Natural killer cell treated with Interleukin-12 subunit alpha and Interleukin-12 subunit beta and Interleukin-15 and Interleukin-18, amount 100 ng/mL, for 72 hours (primary cell): ENCODE measurements around the gene CA9. TPM values are rescaled to one million over a fixed set of nuclear protein-coding genes. Genes with fewer than 3 reads are reported as not detected.
A peak's percentile ranks its signal among the peaks of the same experiment; 100 is the strongest.

ENCODE experiments used
- ATAC-seq, 2 donors: fragments of 150-1000 bp; cut with Tn5 transposase in 1 of 2; sonication (Bioruptor Pico), chemical (Tn5 transposase) in 1 of 2; 2 replicates each; pipeline ENCODE4 v1.10.0; 2021
- DNase-seq: peaks from one replicate; pipeline ENCODE4 v3.0.0; 2022; ENCODE audit warnings: low spot score
- H3K27ac Mint-ChIP-seq, 2 donors: 1 replicate in 1 of 2; 2 replicates in 1 of 2; pipeline ENCODE4 v1.8.0; 2022; ENCODE audit warnings: mixed read lengths in 2 of 2, mild to moderate bottlenecking in 1 of 2, moderate library complexity in 1 of 2
- H3K27me3 Mint-ChIP-seq, 2 donors: 1 replicate in 1 of 2; 2 replicates in 1 of 2; pipeline ENCODE4 v1.8.0; 2022; ENCODE audit warnings: mixed read lengths in 2 of 2
- H3K36me3 Mint-ChIP-seq: one replicate; pipeline ENCODE4 v1.8.0; 2022; ENCODE audit warnings: mixed read lengths
- H3K4me1 Mint-ChIP-seq, 2 donors: 1 replicate in 1 of 2; 2 replicates in 1 of 2; pipeline ENCODE4 v1.8.0; 2022; ENCODE audit warnings: low read depth in 2 of 2, mixed read lengths in 2 of 2, mild to moderate bottlenecking in 1 of 2
- H3K4me3 Mint-ChIP-seq: one replicate; pipeline ENCODE4 v1.8.0; 2022; ENCODE audit warnings: mixed read lengths
- H3K9me3 Mint-ChIP-seq: 2 replicates; pipeline ENCODE4 v1.8.0; 2022; ENCODE audit warnings: mixed read lengths
- total RNA-seq, 2 donors: library from RNA; stranded (reverse); gene quantifications; one replicate each; pipeline ENCODE4 v1.2.3, GENCODE V29; 2022

Gene CA9
- total RNA-seq, 2 donors from 2014 or later = not detected

DNA sequence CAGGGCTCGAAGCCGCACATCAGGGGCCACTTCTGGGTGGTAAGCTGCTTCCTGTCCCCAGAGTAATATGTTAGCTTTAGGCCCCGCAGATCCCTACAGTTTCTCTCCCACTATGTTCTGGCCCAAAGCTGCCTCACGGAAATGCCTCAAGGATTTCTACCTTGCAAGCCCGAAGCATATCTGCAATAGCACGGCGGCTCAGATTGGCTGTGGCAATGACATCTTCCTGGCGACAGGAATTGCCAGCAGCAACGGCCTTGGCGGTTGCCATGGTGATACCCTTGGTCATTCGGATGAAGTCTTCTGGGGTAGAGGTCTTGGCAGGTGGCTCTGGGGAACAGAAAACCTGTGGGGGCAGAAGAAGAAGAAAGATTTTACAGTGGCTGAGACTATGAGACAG lies 26.3 kb downstream of the CA9 start:
- Mint-ChIP-seq H3K4me1 (peaks cover 8 to 13% of the 10 kb centered on the region in 2 donors), H3K27me3 (no peaks in the 10 kb centered on the region), H3K36me3 (peaks cover 16% of the 10 kb centered on the region), H3K9me3 (no peaks in the 10 kb centered on the region), H3K4me3 (no peak overlapping the region), H3K27ac (no peak overlapping the region)
- ATAC-seq = no peak
- no peak for DNase-seq

DNA sequence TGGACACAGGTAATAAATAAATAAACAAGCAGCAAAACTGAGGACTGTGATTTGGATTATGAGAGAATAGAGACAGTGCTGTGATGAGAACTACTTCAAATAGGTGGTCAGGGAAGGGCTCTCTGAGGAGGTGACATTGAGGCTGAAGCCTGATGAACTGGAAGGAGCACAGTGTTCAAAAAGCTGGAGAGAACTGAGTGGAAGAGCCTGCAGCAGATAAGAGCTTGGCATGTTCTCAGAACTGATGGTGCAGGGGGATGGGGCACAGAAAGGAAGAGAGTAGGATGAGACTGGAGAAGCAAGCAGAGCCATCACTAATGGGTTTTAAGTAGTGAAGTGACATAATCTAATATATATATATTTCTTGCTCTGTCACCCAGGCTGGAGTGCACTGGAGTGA lies 27.2 kb downstream of the CA9 start:
- Mint-ChIP-seq H3K4me1 (peaks cover 8 to 13% of the 10 kb centered on the region in 2 donors), H3K36me3 (peaks cover 16% of the 10 kb centered on the region), H3K4me3 (no peak overlapping the region), H3K27ac (no peak overlapping the region), H3K9me3 (no peaks in the 10 kb centered on the region), H3K27me3 (no peaks in the 10 kb centered on the region)
- DNase-seq = no peak
- ATAC-seq = no peak

DNA sequence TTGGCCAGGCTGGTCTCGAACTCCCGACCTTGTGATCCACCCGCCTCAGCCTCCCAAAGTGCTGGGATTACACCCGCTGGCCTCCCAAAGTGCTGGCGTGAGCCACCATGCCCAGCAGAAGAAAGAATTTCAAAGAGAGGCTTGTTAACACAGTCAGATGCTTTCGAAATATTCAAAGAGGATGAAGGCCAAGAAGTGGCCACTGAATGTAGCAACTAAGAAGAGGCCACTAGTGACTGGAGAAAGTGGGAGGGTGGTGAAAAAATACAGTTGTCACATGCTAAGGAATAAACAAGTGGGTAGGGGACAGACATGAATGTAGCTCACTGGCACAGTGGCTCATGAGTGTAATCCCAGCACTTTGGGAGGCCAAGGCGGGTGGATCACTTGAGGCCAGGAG lies 29.0 kb downstream of the CA9 start:
- Mint-ChIP-seq H3K36me3 (peaks cover 14% of the 10 kb centered on the region), H3K4me3 (no peak overlapping the region), H3K9me3 (no peaks in the 10 kb centered on the region), H3K27ac (no peak overlapping the region), H3K4me1 (peaks cover 0 to 6% of the 10 kb centered on the region in 2 donors), H3K27me3 (no peaks in the 10 kb centered on the region)
- ATAC-seq (no peak), DNase-seq (no peak)

DNA sequence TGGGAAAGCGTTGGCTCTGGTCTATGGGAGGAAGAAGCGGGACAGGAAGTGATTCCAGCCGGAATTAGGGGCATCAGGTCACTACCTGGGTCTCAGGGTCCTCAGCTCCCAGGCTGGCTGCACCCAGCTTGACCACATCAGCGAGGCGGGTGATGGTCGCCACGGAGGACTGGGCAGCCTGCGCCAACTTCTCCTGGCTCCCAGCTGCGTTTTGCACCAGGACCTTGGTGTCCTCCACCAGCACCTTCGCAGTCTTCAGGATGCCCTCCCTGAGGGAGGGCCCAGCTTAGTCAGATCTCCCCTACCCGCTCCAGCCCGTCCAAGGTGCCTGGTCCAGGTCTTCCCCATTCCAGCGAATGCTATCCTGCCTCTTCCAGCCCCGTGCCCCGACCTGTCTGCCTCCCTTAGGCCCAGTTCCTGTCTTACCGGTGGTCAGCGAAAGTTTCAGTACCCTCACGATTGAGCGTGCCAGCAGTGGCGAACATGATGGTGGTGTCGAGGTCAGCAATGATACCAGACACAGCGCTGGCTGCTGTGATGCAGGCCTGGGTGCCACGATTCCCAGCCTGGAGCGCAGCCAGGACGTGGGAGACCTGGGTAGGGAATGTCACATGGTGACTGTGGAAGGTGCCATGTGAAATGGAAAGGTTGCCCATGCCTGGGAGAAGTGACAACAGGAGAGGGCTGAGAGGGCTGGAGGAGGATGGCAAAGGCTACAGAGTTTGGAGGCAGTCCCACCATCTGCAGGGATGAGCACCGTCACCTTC lies 30.4 kb downstream of the CA9 start:
- no peak overlapping the region for H3K4me3 Mint-ChIP-seq
- peaks cover 28% of the 10 kb centered on the region for H3K36me3 Mint-ChIP-seq
- DNase-seq = no peak
- H3K4me1 Mint-ChIP-seq = peaks cover 0 to 7% of the 10 kb centered on the region in 2 donors
- H3K9me3 Mint-ChIP-seq = no peaks in the 10 kb centered on the region
- H3K27ac Mint-ChIP-seq = no peak overlapping the region
- no peak for ATAC-seq
- no peaks in the 10 kb centered on the region for H3K27me3 Mint-ChIP-seq

DNA sequence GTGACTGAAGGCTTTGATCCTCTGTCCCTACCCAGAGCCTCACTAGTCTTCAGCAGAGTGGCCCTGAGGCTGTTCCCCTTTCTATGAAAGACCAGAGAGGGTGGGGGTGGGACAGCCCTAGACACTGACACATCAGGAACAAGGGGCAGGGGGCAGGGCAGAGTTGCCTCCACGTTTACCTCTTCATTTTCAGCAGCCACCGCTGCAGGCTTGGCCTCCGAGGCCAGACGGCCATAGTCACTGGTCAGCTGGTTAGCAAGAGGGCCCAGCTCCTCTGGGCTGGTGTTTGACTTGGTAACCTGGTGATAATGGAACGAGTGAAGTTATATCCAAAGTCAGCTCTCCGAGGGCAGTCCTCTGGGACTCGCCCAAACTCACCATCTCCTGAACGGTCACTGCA lies 31.6 kb downstream of the CA9 start:
- DNase-seq (no peak), ATAC-seq (no peak)
- H3K4me3 Mint-ChIP-seq = no peak overlapping the region
- H3K27me3 Mint-ChIP-seq = no peaks in the 10 kb centered on the region
- no peaks in the 10 kb centered on the region for H3K9me3 Mint-ChIP-seq
- H3K27ac Mint-ChIP-seq = no peak overlapping the region
- H3K4me1 Mint-ChIP-seq = peaks cover 0 to 7% of the 10 kb centered on the region in 2 donors
- peaks cover 31% of the 10 kb centered on the region for H3K36me3 Mint-ChIP-seq

DNA sequence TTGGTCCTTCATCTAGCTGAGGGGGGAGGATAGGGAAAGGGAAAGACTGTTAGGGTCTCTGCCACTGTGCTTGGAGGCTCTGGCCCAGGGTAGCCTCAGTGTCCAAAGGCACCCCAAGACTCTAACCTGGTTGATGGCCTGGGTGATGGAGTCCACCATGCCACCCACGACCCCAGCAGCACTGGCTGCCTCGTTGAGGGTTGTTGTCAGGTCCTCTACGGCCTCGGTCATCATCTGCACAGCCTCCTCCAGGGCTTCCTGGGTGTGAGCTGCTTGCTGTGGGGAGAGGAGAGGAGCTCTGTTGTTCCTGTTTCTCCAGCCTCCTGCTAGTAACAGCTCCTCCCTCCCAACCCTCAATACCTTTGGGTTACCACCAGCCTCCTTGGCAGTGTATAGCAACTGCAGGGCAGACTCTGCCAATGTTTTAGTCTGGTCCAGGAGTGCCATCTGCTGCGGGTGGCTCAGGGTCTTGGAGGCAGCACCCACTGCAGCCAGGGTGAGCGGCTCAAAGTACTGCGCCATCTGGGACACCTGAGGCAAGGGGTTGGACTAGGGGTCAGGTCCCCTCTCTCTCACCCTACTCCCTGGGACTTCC lies 32.2 kb downstream of the CA9 start:
- H3K36me3 Mint-ChIP-seq = peaks cover 36% of the 10 kb centered on the region
- DNase-seq = no peak
- H3K27ac Mint-ChIP-seq = no peak overlapping the region
- H3K4me3 Mint-ChIP-seq = no peak overlapping the region
- H3K27me3 Mint-ChIP-seq = no peaks in the 10 kb centered on the region
- no peaks in the 10 kb centered on the region for H3K9me3 Mint-ChIP-seq
- ATAC-seq = peak in 1 of 2 donors; percentile 13
- H3K4me1 Mint-ChIP-seq = peaks cover 0 to 7% of the 10 kb centered on the region in 2 donors

DNA sequence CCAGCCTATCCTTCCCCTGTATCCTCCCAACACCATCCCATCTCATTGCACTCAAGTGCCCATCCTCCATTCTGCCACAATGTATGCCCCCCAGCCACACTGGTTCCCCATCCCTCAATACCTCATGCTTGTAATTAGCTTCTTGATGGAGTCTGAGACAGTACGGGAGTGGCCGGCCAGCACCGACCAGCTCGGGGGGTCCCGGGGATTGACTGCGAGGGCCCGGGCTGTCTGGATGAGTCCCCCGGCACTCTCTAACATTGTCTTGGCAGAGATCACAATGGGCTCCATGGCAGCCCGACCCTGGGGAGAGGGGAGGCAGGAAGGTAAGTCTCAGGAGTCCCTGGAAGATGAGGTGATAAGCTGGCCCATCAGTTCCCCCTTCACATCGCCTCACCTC lies 33.2 kb downstream of the CA9 start:
- no peak for DNase-seq
- no peak for ATAC-seq
- Mint-ChIP-seq H3K27me3 (no peaks in the 10 kb centered on the region), H3K4me3 (no peak overlapping the region), H3K4me1 (peaks cover 0 to 11% of the 10 kb centered on the region in 2 donors), H3K27ac (peak overlapping the region; percentile 20 to 64), H3K36me3 (peaks cover 47% of the 10 kb centered on the region), H3K9me3 (no peaks in the 10 kb centered on the region)

DNA sequence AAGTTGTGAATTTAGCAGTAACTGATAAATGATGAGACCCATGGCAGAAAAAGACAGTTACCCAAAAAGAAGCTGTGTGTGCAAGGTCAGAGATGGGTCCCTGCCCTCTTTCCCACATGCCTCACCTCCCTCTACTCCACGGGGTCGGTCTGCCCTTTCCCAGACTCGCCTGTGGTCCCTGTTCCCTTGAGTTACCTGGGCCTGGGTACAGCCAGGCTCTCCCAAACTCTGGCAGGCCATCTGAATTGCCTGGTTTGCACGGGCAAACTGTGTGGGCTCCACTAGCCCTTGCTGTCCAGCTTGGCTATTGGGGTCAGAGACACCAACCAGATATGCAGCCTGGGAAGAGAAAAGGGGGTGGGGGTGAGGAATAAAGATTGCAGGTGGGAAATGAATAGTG lies 34.4 kb downstream of the CA9 start:
- Mint-ChIP-seq H3K4me3 (no peak overlapping the region), H3K9me3 (no peaks in the 10 kb centered on the region), H3K36me3 (peaks cover 43% of the 10 kb centered on the region), H3K4me1 (peaks cover 0 to 11% of the 10 kb centered on the region in 2 donors), H3K27me3 (no peaks in the 10 kb centered on the region), H3K27ac (no peak overlapping the region)
- DNase-seq (no peak), ATAC-seq (no peak)

DNA sequence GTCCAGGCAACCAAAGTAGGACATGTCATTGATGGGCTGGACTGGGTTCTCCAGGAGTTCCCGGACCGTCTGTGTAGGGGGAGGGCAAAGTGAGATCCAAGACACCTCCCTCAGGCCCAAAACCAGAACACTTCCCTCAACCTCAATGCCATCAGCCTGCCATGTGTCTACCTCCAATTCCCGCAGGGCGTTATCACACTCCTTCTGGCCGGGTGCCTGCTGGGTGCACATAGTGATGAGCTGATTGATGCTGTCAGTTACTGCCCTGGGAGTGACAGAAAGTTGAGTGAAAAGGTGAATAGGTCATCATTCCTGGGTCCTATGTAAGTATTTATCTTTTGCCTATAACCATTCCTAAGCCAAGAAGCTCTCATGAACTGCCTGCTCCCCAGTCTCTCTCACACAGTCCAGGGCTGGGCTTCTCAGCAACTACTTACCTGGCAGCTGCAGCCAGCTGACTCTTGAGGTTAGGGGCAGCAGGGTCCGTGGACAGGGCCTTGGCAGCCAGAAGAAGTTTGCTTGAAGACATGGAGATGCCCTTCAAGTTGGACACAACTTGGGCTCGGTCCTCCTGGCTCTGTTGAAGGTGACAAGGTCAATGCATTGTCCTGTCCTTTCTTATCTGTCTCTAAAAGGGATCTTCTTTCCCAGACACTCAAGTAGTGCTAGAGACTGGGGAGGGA lies 37.2 kb downstream of the CA9 start:
- ATAC-seq = peak; percentile 7 to 48
- Mint-ChIP-seq H3K27ac (no peak overlapping the region), H3K4me1 (peaks cover 0 to 15% of the 10 kb centered on the region in 2 donors), H3K36me3 (peaks cover 50% of the 10 kb centered on the region), H3K9me3 (no peaks in the 10 kb centered on the region), H3K27me3 (no peaks in the 10 kb centered on the region), H3K4me3 (no peak overlapping the region)
- DNase-seq = no peak

DNA sequence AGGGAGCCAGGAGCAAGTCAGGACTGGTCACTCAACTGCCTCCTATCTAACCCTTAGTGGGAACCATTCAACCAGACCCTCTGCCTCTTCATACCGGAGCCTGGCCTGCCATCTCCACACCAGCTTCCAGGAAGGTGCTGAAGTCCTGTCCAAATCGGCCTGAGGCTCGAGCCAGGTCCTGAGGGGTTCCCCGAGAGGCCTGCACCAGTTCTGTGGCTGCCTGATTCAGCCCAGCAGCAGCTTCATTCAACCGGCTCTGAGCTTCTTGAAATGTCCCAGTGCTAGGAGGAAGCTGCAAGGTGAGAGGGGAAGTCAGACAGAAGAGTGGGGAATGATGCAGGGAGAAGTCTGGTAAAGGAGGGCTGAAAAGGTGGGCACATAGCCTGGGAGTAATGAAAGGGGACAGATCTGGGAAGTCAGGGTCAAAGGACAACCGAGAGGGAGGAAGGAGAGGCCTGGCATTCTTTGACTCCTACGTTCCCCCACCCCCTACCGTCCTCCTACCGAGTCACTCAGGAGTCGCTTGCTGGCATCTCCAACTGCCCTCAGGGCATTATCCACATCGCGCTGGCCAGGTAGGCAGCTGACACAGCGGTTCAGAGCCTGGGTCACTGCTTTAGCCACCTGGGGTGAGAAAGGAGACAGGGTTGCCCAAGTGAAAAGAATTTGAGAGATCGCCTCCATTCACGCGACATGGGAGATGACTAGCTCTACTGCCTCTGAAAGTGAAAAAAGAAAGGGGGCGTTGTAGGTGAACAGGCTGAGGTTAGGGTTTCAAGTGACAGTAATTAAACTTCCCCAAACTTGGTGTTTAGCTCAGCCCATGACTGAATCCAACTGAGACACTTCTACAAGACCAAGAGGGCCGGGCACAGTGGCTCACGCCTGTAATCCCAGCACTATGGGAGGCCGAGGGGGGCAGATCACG lies 38.0 kb downstream of the CA9 start:
- peaks cover 58% of the 10 kb centered on the region for H3K36me3 Mint-ChIP-seq

DNA sequence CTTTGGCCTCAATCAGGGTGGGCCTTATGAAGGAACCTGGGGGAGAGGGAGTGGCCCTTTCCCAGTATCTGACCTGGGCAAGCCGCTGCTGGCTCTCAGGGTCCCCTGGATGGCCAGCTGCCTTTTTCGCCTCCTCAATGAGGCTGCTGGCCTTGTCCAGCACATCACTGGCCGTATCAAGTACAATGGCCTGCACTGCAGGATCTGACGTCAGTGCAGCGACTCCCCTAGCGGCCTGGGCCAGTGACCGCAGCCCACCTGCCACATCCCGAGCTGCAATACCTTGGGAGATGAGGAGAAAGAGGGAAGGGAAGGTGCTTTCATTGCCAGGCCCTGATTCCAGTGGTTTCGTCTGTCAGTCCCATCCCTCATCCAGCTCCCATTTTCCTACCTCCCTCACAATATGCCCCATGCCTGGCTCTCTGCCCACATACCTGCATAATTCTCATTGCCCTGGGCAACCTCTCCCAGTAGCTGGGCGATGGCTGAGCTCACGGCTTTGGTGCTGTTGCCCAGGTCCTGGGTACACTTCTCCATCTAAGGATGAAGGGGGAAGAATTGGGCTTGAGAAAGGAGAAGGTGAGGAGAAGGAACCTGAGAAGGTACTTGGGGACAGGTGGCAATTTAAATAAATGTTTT lies 39.2 kb downstream of the CA9 start:
- Mint-ChIP-seq H3K4me3 (no peak overlapping the region), H3K9me3 (no peaks in the 10 kb centered on the region), H3K4me1 (peaks cover 8 to 14% of the 10 kb centered on the region in 2 donors), H3K27me3 (no peaks in the 10 kb centered on the region), H3K36me3 (peaks cover 52% of the 10 kb centered on the region), H3K27ac (no peak overlapping the region)
- no peak for ATAC-seq
- DNase-seq = no peak

More for the DNA sequence above, 38.0 kb downstream of the CA9 start:
- no peak for DNase-seq
- Mint-ChIP-seq H3K27me3 (no peaks in the 10 kb centered on the region), H3K4me1 (peaks cover 7 to 17% of the 10 kb centered on the region in 2 donors), H3K9me3 (no peaks in the 10 kb centered on the region), H3K4me3 (no peak overlapping the region), H3K27ac (peak overlapping the region; percentile 16 to 41)
- peak in 1 of 2 donors; percentile 36 for ATAC-seq

DNA sequence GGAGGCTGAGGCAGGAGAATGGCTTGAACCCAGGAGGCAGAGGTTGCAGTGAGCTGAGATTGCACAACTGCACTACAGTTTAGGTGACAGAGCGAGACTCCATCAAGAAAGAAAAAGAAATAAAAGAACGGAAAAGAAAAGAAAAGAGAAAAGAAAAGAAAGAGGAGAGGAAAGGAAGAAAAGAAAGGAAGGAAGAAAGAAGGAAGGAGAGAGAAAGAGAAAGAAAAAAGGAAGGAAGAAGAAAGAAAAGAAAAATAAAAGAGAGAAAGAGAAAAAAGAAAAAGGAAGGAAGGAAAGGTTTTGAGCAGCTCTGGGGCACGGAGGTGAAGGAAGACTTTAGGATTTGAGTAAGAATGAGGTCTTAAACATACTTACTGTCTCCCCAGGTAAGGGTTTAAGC lies 39.9 kb downstream of the CA9 start:
- H3K27ac Mint-ChIP-seq = no peak overlapping the region
- H3K27me3 Mint-ChIP-seq = no peaks in the 10 kb centered on the region
- ATAC-seq = no peak

DNA sequence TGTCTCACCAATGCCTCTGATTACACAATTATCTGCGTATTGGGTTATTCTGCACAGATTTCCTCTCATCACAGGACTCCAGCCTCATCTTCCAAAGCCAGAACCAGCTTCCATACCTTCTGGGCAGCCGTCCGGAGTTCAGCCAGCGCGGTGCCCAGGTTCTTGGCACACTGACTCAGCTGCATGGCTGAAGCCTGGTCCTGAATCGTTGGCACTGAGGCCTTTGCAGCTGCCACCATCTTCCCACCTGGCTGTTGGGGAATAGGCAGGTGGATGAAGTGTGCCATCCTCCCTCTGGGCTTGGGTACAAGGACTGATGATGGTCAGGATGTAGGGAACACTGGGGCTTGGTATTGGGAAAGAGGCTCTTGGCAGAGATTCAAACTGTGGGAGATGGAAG lies 40.4 kb downstream of the CA9 start:
- H3K27ac Mint-ChIP-seq = peak overlapping the region in 1 of 2 donors; percentile 80
- H3K36me3 Mint-ChIP-seq = peaks cover 46% of the 10 kb centered on the region
- DNase-seq (peak; percentile 5), ATAC-seq (no peak)
- H3K4me3 Mint-ChIP-seq = no peak overlapping the region
- peaks cover 8 to 13% of the 10 kb centered on the region in 2 donors for H3K4me1 Mint-ChIP-seq
- H3K9me3 Mint-ChIP-seq = no peaks in the 10 kb centered on the region
- H3K27me3 Mint-ChIP-seq = no peaks in the 10 kb centered on the region

More for the DNA sequence above, 39.9 kb downstream of the CA9 start:
- Mint-ChIP-seq H3K36me3 (peaks cover 52% of the 10 kb centered on the region), H3K9me3 (no peaks in the 10 kb centered on the region), H3K4me3 (no peak overlapping the region), H3K4me1 (peaks cover 8 to 13% of the 10 kb centered on the region in 2 donors)
- no peak for DNase-seq
